GM10248 (cell line): Measurements from ENCODE around the gene CAMTA2.

Experiments
- CTCF ChIA-PET: fragments of 300-600 bp; sonication (Branson Sonifier 250); formaldehyde crosslinking; extraction: SDS; loops from one replicate; lab custom pipeline; 2021; ENCODE audit warnings: antibody characterized with exemption; lab: Yijun Ruan, JAX
- POLR2A ChIA-PET: fragments of 350-650 bp; sonication (Branson Sonifier 250); formaldehyde crosslinking; extraction: SDS; loops from one replicate; lab custom pipeline; 2020; ENCODE audit warnings: antibody characterized with exemption; lab: Yijun Ruan, JAX
- DNase-seq: peaks from one replicate; pipeline ENCODE4 v3.0.0; 2012; ENCODE audit errors: extremely low spot score
- TF ChIP-seq, protein P1 (sequence below): IDR thresholded peaks from 2 replicates; pipeline ENCODE4 v1.5.1; 2012; ENCODE audit warnings: mild to moderate bottlenecking, low read depth; ENCODE audit errors: extremely low read depth, missing control alignments, control extremely low read depth

The CAMTA2 gene

DNA sequence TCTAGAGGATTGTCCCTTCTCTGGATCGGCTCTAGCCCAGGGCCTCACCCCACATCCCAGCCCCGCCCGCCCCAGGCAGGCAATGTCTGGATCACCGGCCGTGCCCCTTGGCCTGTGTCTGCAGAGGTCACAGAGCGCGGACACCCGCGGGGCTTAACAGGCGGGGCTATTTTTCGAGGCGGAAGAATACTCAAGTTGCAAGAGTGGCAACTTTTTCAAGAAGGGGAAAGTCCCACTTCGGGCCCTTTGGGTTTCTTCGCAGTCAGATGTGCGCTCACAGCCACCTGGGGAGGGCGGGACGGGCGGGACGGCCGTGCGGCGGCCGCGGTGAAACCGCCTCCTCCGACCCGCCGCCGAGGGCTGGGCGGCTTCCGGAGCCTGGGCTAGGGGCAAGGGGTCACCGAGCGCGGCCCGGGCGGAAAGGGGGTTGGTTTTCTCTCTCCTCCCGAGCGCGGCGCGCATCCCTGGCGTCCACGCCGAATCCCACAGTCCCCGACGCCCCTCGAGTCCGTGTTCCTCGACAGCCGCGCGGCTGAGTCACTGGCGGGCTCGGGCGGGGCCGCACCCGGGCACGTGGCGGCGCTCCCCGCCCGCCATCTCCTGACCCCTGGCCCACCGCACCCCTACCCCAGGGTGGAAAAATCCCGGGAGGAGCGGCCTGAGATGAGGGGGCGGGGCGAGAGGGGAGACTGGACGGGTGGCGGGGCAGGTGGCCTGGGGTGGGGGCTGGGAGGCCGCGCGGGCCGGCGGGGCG, 38.0 kb downstream of the CAMTA2 start:
- TF ChIP-seq, protein P1, sequence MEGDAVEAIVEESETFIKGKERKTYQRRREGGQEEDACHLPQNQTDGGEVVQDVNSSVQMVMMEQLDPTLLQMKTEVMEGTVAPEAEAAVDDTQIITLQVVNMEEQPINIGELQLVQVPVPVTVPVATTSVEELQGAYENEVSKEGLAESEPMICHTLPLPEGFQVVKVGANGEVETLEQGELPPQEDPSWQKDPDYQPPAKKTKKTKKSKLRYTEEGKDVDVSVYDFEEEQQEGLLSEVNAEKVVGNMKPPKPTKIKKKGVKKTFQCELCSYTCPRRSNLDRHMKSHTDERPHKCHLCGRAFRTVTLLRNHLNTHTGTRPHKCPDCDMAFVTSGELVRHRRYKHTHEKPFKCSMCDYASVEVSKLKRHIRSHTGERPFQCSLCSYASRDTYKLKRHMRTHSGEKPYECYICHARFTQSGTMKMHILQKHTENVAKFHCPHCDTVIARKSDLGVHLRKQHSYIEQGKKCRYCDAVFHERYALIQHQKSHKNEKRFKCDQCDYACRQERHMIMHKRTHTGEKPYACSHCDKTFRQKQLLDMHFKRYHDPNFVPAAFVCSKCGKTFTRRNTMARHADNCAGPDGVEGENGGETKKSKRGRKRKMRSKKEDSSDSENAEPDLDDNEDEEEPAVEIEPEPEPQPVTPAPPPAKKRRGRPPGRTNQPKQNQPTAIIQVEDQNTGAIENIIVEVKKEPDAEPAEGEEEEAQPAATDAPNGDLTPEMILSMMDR, result no peak
- POLR2A ChIA-PET, result interaction anchor here (1.4 to 4.4 kb wide), 2 partner anchors 10 to 17 kb away, joined by 6 to 34 read pairs; partner anchors contain the start of genes RNF167, SLC25A11 and SPAG7
- CTCF ChIA-PET, result interaction anchor here (0.9 to 4.0 kb wide), 4 partner anchors 18 to 40 kb away, joined by 3 to 12 read pairs (median 8); partner anchors contain the start of genes CAMTA2 and SPAG7
- DNase-seq, result peak; percentile 87

DNA sequence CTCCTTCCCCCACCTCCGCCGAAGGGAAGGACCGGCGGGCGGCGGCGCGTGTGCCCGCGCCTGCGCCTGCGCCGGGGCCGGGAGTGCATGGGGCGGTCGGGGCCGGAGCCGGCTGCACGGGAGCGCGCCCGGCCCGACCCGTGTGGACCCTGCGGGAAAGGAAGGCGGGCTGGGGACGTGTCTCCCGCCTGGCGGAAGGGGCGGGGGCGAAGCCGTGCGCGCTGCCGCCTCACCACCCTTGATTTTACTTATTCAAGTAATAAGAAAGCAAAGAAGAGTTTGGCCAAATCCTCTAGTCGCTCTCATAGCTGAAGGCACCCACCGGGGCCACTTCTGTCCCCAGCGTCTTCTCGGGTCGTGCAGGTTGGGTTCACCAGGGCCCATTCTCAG, 38.5 kb downstream of the CAMTA2 start:
- TF ChIP-seq, protein P1, result no peak
- ChIA-PET POLR2A (interaction anchor here (1.4 to 4.4 kb wide), 2 partner anchors 9 to 18 kb away, joined by 6 to 34 read pairs; partner anchors contain the start of genes RNF167, SLC25A11 and SPAG7), CTCF (interaction anchor here (2.3 to 4.0 kb wide), 2 partner anchors 31 to 40 kb away, joined by 6 to 11 read pairs; no protein-coding TSS in a partner anchor)
- DNase-seq, result peak; percentile 86

DNA sequence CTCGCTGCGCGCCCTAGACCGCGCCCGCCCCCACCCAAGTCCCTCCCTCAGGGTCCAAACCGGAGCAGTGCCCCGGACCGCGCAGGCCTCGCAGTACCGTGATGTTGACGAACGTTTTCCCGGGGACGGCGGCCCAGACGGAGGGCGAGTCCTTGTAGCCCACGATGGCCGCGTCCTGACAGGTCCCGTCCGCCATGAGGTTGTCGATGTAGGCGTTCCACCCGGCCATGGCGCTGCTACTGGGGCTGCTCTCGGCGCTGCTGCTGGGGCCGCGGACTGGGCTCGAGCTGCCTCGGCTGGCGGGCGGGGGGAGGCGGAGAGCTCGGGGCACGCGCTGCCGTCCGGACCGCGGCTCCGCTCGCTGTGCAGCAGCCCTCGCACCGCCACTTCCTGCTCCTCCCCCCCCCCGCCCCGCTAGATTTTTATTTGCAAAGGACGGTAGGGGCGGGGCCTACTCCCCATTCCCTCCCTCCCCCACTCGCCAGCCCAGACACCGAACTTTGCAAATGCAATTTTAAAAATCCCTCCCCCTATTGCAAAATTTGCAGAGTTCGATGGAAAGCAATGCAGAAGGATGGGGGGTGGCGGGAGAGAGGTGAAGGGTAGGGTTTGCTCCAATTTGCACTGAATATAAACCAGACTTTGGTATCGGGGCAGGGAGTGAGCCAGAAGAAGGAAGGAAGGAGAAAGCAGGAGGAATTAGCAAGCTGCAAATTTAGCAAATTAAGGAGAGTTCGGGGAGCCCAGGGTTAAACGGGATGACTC, 39.1 kb downstream of the CAMTA2 start, which contains the start of gene PFN1:
PFN1 (minus strand) TSS at position 365 of the 765 bp plus-strand sequence; CDS start at position 229, 136 bp downstream.
- CTCF ChIA-PET, result interaction anchor here (2.3 to 4.0 kb wide), 3 partner anchors 8 to 39 kb away, joined by 6 to 11 read pairs (median 9); no protein-coding TSS in a partner anchor
- peak; percentile 89 for DNase-seq
- POLR2A ChIA-PET, result interaction anchor here (1.0 to 4.4 kb wide), 3 partner anchors 9 to 19 kb away, joined by 3 to 34 read pairs (median 6); partner anchors contain the start of genes RNF167, SLC25A11 and SPAG7
- TF ChIP-seq, protein P1, result no peak

DNA sequence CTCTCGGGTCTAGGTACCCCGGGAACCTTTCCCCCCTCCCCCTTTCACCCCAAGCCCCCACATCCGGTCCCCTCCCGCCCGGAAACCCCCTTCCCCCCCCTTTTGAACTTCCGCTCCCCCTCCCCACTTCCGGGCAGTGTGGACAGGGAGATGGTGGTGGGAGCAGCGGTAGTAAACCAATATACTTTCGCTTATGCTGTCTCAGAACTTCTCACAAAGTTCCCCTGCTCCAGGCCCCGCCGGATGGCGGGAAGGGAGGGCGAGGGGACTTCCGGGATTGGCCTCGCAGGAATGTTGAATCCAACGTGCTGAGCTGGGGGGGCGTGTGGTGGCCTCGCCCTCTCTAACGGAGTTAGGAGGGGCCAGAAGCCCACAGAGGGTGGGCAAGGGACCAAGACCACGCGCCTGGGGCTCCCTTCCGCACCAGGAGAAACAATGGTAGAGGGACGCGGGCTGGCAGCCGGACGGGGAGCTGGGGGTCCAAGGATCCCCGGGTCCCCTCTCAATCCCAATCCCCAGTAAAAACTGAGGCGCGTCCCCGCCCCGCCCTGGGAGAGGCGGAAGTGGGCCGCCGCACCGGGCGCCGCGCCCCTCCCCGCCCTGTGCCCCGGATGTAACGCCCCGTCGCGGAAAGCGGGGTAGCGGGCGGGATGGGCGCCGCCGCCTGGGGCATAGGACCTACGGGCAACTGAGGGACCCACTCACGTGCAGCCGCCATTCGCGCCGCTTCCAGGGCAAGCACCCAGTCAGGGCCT, 39.9 kb downstream of the CAMTA2 start:
- DNase-seq, result peak; percentile 72
- POLR2A ChIA-PET, result interaction anchor here (1.0 to 1.4 kb wide), 2 partner anchors 8 to 20 kb away, joined by 3 to 6 read pairs; partner anchors contain the start of genes RNF167, SLC25A11 and SPAG7
- TF ChIP-seq, protein P1, result no peak
- CTCF ChIA-PET, result interaction anchor here (1.5 to 4.0 kb wide), 4 partner anchors 9 to 38 kb away, joined by 4 to 11 read pairs (median 8); partner anchors contain the start of gene SPAG7

DNA sequence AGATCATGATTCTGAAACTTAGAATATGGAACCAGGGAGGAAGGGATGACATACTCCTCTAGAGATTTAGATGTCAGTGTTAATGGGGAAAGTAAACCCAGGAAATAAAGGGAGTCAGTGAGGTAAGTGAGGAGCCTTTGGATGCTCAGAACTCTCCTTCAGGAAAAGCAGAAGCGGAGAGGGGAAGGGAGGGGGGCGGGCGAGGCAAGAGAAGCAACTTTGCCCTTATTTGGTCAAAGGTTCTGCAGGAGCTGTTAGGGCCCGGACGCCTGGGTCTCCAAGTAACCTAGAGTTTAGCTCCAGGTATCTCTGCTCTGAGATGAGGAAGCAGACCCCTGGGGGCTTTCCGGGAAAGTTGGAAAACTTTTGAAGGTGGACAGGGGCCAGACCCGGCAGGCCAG, 40.5 kb downstream of the CAMTA2 start:
- CTCF ChIA-PET, result interaction anchor here (1.2 to 4.0 kb wide), 4 partner anchors 9 to 51 kb away, joined by 3 to 11 read pairs (median 6); partner anchors contain the start of genes INCA1, KIF1C and SPAG7
- DNase-seq, result no peak

More for the DNA sequence above, 40.5 kb downstream of the CAMTA2 start:
- TF ChIP-seq, protein P1, result no peak
- POLR2A ChIA-PET, result interaction anchor here (1.0 kb wide), 1 partner anchor 20 kb away, joined by 3 read pairs; the partner anchor contains the start of gene SPAG7
